IPS-NIHi7 (cell line): ENCODE measurements around the gene ARMC8.

Experiments
- DNase-seq: peaks from one replicate; pipeline ENCODE4 v3.0.0; 2012; ENCODE audit warnings: mixed read lengths; ENCODE audit errors: extremely low spot score

Gene ARMC8

GRCh38 chr3:138249636-138250035 is 62.5 kb downstream of the ARMC8 start:
- DNase-seq: no peak

- no peak for DNase-seq
Observed at GRCh38 chr3:138253609-138254008, 66.5 kb downstream of the ARMC8 start.

GRCh38 chr3:138254216-138254615 is 67.1 kb downstream of the ARMC8 start:
- DNase-seq: no peak

- no peak for DNase-seq
Observed at GRCh38 chr3:138256022-138256421, 68.9 kb downstream of the ARMC8 start.

- no peak for DNase-seq
Observed at GRCh38 chr3:138257986-138258385, 70.9 kb downstream of the ARMC8 start.

- DNase-seq: no peak
Observed at GRCh38 chr3:138259126-138259525, 72.0 kb downstream of the ARMC8 start.

- DNase-seq: no peak
Observed at GRCh38 chr3:138260611-138261010, 73.5 kb downstream of the ARMC8 start.

- no peak for DNase-seq
Observed at GRCh38 chr3:138263104-138263503, 76.0 kb downstream of the ARMC8 start.

GRCh38 chr3:138265745-138266144 is 78.6 kb downstream of the ARMC8 start:
- DNase-seq: no peak

- DNase-seq: no peak
Observed at GRCh38 chr3:138267083-138267482, 80.0 kb downstream of the ARMC8 start.

GRCh38 chr3:138270245-138270644 is 83.1 kb downstream of the ARMC8 start:
- no peak for DNase-seq

- DNase-seq: no peak
Observed at GRCh38 chr3:138271189-138271794, 84.2 kb downstream of the ARMC8 start.

GRCh38 chr3:138281561-138281960 is 94.5 kb downstream of the ARMC8 start:
- no peak for DNase-seq

- no peak for DNase-seq
Observed at GRCh38 chr3:138282836-138283235, 95.7 kb downstream of the ARMC8 start.

- DNase-seq: no peak
Observed at GRCh38 chr3:138284079-138284478, 97.0 kb downstream of the ARMC8 start.

GRCh38 chr3:138284957-138285477 is 97.9 kb downstream of the ARMC8 start:
- DNase-seq: no peak

GRCh38 chr3:138289260-138289659 is 102.2 kb downstream of the ARMC8 start:
- DNase-seq: no peak

GRCh38 chr3:138289701-138290100 is 102.6 kb downstream of the ARMC8 start:
- DNase-seq: no peak

- no peak for DNase-seq
Observed at GRCh38 chr3:138296639-138297038, 109.5 kb downstream of the ARMC8 start.

- DNase-seq: no peak
Observed at GRCh38 chr3:138297059-138297607, 110.0 kb downstream of the ARMC8 start.

- DNase-seq: no peak
Observed at GRCh38 chr3:138297876-138298275, 110.8 kb downstream of the ARMC8 start.

- no peak for DNase-seq
Observed at GRCh38 chr3:138300647-138301046, 113.5 kb downstream of the ARMC8 start.

- DNase-seq: no peak
Observed at GRCh38 chr3:138303474-138303873, 116.4 kb downstream of the ARMC8 start.

- DNase-seq: no peak
Observed at GRCh38 chr3:138307899-138308298, 120.8 kb downstream of the ARMC8 start.
